Astrocyte (in vitro differentiated cells and primary cell): ENCODE data around the gene SMIM5. TPM values are rescaled to one million over a fixed set of nuclear protein-coding genes. Genes with fewer than 3 reads are reported as not detected.

Experiments
- DNase-seq: peaks from one replicate; pipeline ENCODE4 v3.0.0-alpha.2; 2010; ENCODE audit warnings: low read depth
- FAIRE-seq: peaks from 2 replicates; lab custom pipeline; 2011; peaks lifted over from hg19 to GRCh38; lab: Jason Lieb, UNC
- H2AFZ ChIP-seq: 2 replicates; pipeline ENCODE4 v1.6.0; 2012; ENCODE audit warnings: low read depth, low read length, inconsistent platforms
- H3K27ac ChIP-seq: 2 replicates; pipeline ENCODE4 v1.5.1; 2011; ENCODE audit warnings: low read depth, low read length, inconsistent platforms
- H3K27me3 ChIP-seq: 2 replicates; pipeline ENCODE4 v1.6.0; 2011; ENCODE audit warnings: low read length, inconsistent platforms; ENCODE audit not compliant: insufficient read depth
- H3K36me3 ChIP-seq: 2 replicates; pipeline ENCODE4 v1.5.1; 2011; ENCODE audit warnings: low read length, inconsistent platforms; ENCODE audit not compliant: insufficient read depth
- H3K4me1 ChIP-seq: 2 replicates; pipeline ENCODE4 v1.5.1; 2011; ENCODE audit warnings: low read length, inconsistent platforms; ENCODE audit not compliant: insufficient read depth
- H3K4me2 ChIP-seq: 2 replicates; pipeline ENCODE4 v1.6.0; 2012; ENCODE audit warnings: low read length, inconsistent platforms
- H3K4me3 ChIP-seq: 2 replicates; pipeline ENCODE4 v1.5.1; 2011; ENCODE audit warnings: low read depth, mild to moderate bottlenecking, low read length, inconsistent platforms; ENCODE audit not compliant: insufficient read depth
- H3K79me2 ChIP-seq: 2 replicates; pipeline ENCODE4 v1.6.0; 2012; ENCODE audit warnings: mild to moderate bottlenecking, low read length, inconsistent platforms; ENCODE audit not compliant: insufficient read depth
- H3K9ac ChIP-seq: 2 replicates; pipeline ENCODE4 v1.6.0; 2012; ENCODE audit warnings: mild to moderate bottlenecking, low read length, inconsistent platforms
- H3K9me3 ChIP-seq: 2 replicates; pipeline ENCODE4 v1.5.1; 2012; ENCODE audit warnings: low read depth, mild to moderate bottlenecking, low read length, inconsistent platforms; ENCODE audit not compliant: insufficient read depth
- H4K20me1 ChIP-seq: 2 replicates; pipeline ENCODE4 v1.6.0; 2012; ENCODE audit warnings: low read length, inconsistent platforms; ENCODE audit not compliant: insufficient read depth
- H3K27ac Mint-ChIP-seq: one replicate; pipeline ENCODE4 v1.8.0; 2021; ENCODE audit warnings: mild to moderate bottlenecking, mixed read lengths; ENCODE audit not compliant: unreplicated experiment
- H3K27me3 Mint-ChIP-seq: one replicate; pipeline ENCODE4 v1.8.0; 2021; ENCODE audit warnings: low read depth, mixed read lengths; ENCODE audit not compliant: unreplicated experiment
- H3K36me3 Mint-ChIP-seq: one replicate; pipeline ENCODE4 v1.8.0; 2021; ENCODE audit warnings: low read depth, mixed read lengths; ENCODE audit not compliant: unreplicated experiment
- H3K4me1 Mint-ChIP-seq: one replicate; pipeline ENCODE4 v1.8.0; 2021; ENCODE audit warnings: low read depth, mixed read lengths; ENCODE audit not compliant: unreplicated experiment
- H3K4me3 Mint-ChIP-seq: one replicate; pipeline ENCODE4 v1.8.0; 2021; ENCODE audit warnings: mild to moderate bottlenecking, moderate library complexity, mixed read lengths; ENCODE audit not compliant: unreplicated experiment
- H3K9me3 Mint-ChIP-seq: one replicate; pipeline ENCODE4 v1.8.0; 2021; ENCODE audit warnings: mild to moderate bottlenecking, mixed read lengths; ENCODE audit not compliant: unreplicated experiment
- EZH2 ChIP-seq: IDR thresholded peaks from 2 replicates; pipeline ENCODE4 v1.6.1; 2012; ENCODE audit warnings: mild to moderate bottlenecking, low read length, inconsistent platforms; ENCODE audit not compliant: insufficient read depth
- total RNA-seq: library from RNA; stranded (reverse); gene quantifications from 2 replicates; pipeline ENCODE4 v1.2.1, GENCODE V29; 2021
- TF ChIP-seq, protein P1 (sequence below): IDR thresholded peaks from 2 replicates; pipeline ENCODE4 v1.5.1; 2011; ENCODE audit warnings: low read depth, mild to moderate bottlenecking, inconsistent platforms, low read length, moderate library complexity; ENCODE audit not compliant: insufficient read depth

Gene SMIM5
- total RNA-seq, 1 donor from 2014 or later, result 0.07 TPM

DNA sequence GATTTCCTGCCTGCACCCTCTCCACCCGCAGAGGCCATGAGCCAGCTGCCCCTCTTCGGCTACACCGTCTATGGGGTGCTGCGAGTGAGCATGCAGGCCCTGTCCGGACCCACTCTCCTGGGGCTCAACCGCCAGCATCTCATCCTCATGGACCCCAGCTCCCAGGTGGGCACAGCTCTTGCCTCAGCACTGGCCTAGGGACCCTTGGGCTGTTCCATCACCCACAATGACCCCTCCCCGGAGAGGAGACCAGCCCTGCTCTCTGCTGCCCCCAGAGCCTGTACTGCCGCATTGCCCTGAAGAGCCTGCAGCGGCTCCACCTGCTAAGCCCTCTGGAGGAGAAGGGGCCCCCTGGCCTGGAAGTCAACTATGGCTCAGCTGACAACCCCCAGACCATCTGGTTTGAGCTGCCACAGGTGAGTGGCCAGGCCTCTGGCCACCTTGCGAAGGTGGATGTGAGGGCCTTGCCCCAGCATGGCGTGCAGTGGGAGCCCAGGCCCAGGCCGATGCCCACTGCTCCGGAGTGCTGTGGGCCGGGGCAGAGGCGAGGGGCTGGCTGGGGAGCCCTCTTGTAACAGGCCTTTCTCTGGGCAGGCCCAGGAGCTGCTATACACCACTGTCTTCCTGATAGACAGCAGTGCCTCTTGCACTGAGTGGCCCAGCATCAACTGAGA lies 7.3 kb upstream of the SMIM5 start:
- no peak overlapping the region for H3K4me3 ChIP-seq
- H3K27ac ChIP-seq, result no peak overlapping the region
- Mint-ChIP-seq H3K9me3 (no peaks in the 10 kb centered on the region), H3K4me1 (peaks cover 11% of the 10 kb centered on the region), H3K27ac (no peak overlapping the region), H3K4me3 (no peak overlapping the region), H3K36me3 (peaks cover 3% of the 10 kb centered on the region), H3K27me3 (peaks cover 2% of the 10 kb centered on the region)
- no peak for FAIRE-seq
- H3K4me1 ChIP-seq, result no peaks in the 10 kb centered on the region
- H3K79me2 ChIP-seq, result no peaks in the 10 kb centered on the region
- no peaks in the 10 kb centered on the region for H3K9me3 ChIP-seq
- H3K27me3 ChIP-seq, result no peaks in the 10 kb centered on the region
- TF ChIP-seq EZH2, result no peak
- TF ChIP-seq, protein P1, sequence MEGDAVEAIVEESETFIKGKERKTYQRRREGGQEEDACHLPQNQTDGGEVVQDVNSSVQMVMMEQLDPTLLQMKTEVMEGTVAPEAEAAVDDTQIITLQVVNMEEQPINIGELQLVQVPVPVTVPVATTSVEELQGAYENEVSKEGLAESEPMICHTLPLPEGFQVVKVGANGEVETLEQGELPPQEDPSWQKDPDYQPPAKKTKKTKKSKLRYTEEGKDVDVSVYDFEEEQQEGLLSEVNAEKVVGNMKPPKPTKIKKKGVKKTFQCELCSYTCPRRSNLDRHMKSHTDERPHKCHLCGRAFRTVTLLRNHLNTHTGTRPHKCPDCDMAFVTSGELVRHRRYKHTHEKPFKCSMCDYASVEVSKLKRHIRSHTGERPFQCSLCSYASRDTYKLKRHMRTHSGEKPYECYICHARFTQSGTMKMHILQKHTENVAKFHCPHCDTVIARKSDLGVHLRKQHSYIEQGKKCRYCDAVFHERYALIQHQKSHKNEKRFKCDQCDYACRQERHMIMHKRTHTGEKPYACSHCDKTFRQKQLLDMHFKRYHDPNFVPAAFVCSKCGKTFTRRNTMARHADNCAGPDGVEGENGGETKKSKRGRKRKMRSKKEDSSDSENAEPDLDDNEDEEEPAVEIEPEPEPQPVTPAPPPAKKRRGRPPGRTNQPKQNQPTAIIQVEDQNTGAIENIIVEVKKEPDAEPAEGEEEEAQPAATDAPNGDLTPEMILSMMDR, result peak; percentile 50
- H3K36me3 ChIP-seq, result no peaks in the 10 kb centered on the region
- peaks cover 5% of the 10 kb centered on the region for H4K20me1 ChIP-seq
- no peak overlapping the region for H2AFZ ChIP-seq
- H3K9ac ChIP-seq, result no peak overlapping the region
- no peak for DNase-seq
- no peak overlapping the region for H3K4me2 ChIP-seq

DNA sequence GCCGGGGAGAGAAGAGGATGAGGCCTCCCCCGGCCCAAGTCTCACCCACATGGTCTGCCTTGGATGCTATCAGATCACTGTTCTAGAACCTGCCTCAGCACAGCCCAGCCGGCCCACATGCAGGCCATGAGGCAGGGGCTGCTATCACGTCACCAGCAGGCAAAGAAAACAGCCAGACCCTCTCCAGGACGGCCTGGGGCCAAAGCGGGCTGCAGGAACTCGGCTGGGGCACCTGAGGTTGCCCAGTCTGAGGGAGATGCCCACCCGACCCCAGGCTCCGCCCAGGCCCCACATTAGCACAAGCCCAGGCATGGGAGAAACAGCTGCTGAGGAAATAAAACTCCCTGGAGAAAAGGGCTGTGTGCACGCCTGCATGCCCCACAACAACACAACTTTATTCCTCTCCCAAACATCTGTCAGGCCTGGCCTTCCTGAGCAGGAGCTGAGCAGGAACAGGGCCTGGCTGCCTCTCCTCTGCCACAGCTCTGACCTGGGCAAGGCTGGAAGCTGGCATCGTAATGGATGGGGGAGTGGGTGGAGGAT lies 6.7 kb upstream of the SMIM5 start:
- Mint-ChIP-seq H3K36me3 (peaks cover 3% of the 10 kb centered on the region), H3K27ac (no peak overlapping the region), H3K4me1 (peaks cover 11% of the 10 kb centered on the region), H3K9me3 (no peaks in the 10 kb centered on the region), H3K4me3 (no peak overlapping the region), H3K27me3 (peaks cover under 1% of the 10 kb centered on the region)
- FAIRE-seq (no peak), DNase-seq (no peak)
- no peak overlapping the region for H3K4me2 ChIP-seq
- peaks cover 5% of the 10 kb centered on the region for H4K20me1 ChIP-seq
- H3K27ac ChIP-seq, result no peak overlapping the region
- TF ChIP-seq EZH2, result no peak
- TF ChIP-seq, protein P1, result no peak
- no peaks in the 10 kb centered on the region for H3K79me2 ChIP-seq
- H3K36me3 ChIP-seq, result no peaks in the 10 kb centered on the region
- H2AFZ ChIP-seq, result no peak overlapping the region
- no peaks in the 10 kb centered on the region for H3K4me1 ChIP-seq
- H3K4me3 ChIP-seq, result no peak overlapping the region
- H3K9ac ChIP-seq, result no peak overlapping the region
- H3K27me3 ChIP-seq, result no peaks in the 10 kb centered on the region
- H3K9me3 ChIP-seq, result no peaks in the 10 kb centered on the region

DNA sequence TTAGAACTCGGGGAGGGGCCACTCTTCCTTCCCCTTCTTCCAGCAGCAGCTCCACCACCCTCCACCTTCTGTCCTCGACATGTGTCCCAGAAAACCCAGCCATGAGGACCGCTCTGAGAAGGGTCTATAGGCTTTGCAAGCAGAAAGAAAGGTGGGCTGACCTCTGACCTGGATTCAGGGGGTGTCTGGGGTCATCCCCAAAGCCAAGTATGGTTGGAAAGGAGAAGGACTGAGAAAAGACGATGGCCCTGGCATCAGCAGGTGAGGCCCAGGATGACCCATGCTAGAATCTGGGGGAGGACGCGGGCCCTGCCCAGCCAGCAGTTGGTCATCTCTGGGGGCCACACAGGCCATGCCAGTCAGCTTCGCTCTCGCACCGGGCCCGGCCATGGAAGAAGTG lies 6.1 kb upstream of the SMIM5 start:
- no peaks in the 10 kb centered on the region for H3K4me1 ChIP-seq
- H3K4me2 ChIP-seq, result no peak overlapping the region
- Mint-ChIP-seq H3K27ac (no peak overlapping the region), H3K36me3 (peaks cover under 1% of the 10 kb centered on the region), H3K27me3 (no peaks in the 10 kb centered on the region), H3K4me3 (no peak overlapping the region), H3K4me1 (peaks cover 9% of the 10 kb centered on the region), H3K9me3 (no peaks in the 10 kb centered on the region)
- H3K9me3 ChIP-seq, result no peaks in the 10 kb centered on the region
- DNase-seq (no peak), FAIRE-seq (no peak)
- no peaks in the 10 kb centered on the region for H3K79me2 ChIP-seq
- no peak overlapping the region for H3K9ac ChIP-seq
- H4K20me1 ChIP-seq, result peaks cover 5% of the 10 kb centered on the region
- no peaks in the 10 kb centered on the region for H3K36me3 ChIP-seq
- H3K27ac ChIP-seq, result no peak overlapping the region
- H3K4me3 ChIP-seq, result no peak overlapping the region
- no peaks in the 10 kb centered on the region for H3K27me3 ChIP-seq
- H2AFZ ChIP-seq, result no peak overlapping the region
- TF ChIP-seq, protein P1, result no peak
- no peak for TF ChIP-seq EZH2
